ENCODE measurements around the gene RPN2. TPM values are rescaled to one million over a fixed set of nuclear protein-coding genes. Genes with fewer than 3 reads are reported as not detected.

Gene RPN2
- total RNA-seq, 3 donors from 2014 or later, result 106 to 193 (median 127) TPM

DNA sequence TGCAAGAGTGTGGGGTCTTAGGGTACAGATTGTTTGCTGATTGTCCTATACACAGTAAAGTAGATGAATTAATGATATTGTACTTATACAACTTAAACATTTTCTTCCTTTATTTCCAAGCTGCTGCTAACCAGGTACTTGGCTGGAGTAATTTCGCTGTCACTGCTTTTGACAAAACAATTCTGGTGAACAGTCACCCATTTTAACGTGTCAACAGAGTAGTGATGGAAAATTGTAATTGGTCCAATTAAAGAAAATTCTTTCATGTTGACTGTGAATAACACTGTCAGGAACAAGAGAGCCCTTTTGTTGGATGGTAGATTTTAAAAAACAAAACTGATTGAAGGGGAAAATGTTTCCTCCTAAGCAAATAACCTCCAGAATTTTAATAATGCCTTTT is 26.7 kb downstream of the RPN2 start:
- intact Hi-C loops (cut with DNase I, micrococcal nuclease), result no loop called here
- H3K9me3 ChIP-seq, result no peaks in the 10 kb centered on the region
- H3K4me1 ChIP-seq (ENCODE audit: low read depth), result no peaks in the 10 kb centered on the region
- DNase-seq, result no peak
- TF ChIP-seq, protein P1, sequence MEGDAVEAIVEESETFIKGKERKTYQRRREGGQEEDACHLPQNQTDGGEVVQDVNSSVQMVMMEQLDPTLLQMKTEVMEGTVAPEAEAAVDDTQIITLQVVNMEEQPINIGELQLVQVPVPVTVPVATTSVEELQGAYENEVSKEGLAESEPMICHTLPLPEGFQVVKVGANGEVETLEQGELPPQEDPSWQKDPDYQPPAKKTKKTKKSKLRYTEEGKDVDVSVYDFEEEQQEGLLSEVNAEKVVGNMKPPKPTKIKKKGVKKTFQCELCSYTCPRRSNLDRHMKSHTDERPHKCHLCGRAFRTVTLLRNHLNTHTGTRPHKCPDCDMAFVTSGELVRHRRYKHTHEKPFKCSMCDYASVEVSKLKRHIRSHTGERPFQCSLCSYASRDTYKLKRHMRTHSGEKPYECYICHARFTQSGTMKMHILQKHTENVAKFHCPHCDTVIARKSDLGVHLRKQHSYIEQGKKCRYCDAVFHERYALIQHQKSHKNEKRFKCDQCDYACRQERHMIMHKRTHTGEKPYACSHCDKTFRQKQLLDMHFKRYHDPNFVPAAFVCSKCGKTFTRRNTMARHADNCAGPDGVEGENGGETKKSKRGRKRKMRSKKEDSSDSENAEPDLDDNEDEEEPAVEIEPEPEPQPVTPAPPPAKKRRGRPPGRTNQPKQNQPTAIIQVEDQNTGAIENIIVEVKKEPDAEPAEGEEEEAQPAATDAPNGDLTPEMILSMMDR (IDR thresholded peaks at IDR 0.05), result no peak
- ATAC-seq, result no peak
- no peak overlapping the region for H3K4me3 ChIP-seq
- no peaks in the 10 kb centered on the region for H3K36me3 ChIP-seq (ENCODE audit: low read depth)

GRCh38 chr20:37207171-37207570 is 28.0 kb downstream of the RPN2 start:
- intact Hi-C loops (cut with DNase I, micrococcal nuclease), result no loop called here

GRCh38 chr20:37209193-37209592 is 30.1 kb downstream of the RPN2 start:
- DNase-seq, result no peak
- Histone ChIP-seq H3K36me3 (ENCODE audit: low read depth) (no peaks in the 10 kb centered on the region), H3K9me3 (no peaks in the 10 kb centered on the region), H3K4me1 (ENCODE audit: low read depth) (no peaks in the 10 kb centered on the region), H3K4me3 (no peak overlapping the region)
- TF ChIP-seq, protein P1 (IDR thresholded peaks at IDR 0.05), result no peak
- ATAC-seq, result no peak
- intact Hi-C loops (cut with DNase I, micrococcal nuclease), result no loop called here

More at GRCh38 chr20:37207171-37207570, 28.0 kb downstream of the RPN2 start:
- ATAC-seq, result no peak
- no peaks in the 10 kb centered on the region for H3K4me1 ChIP-seq (ENCODE audit: low read depth)
- TF ChIP-seq, protein P1 (IDR thresholded peaks at IDR 0.05), result no peak
- DNase-seq, result no peak
- no peaks in the 10 kb centered on the region for H3K36me3 ChIP-seq (ENCODE audit: low read depth)
- no peaks in the 10 kb centered on the region for H3K9me3 ChIP-seq
- no peak overlapping the region for H3K4me3 ChIP-seq

GRCh38 chr20:37209661-37210314 is 30.7 kb downstream of the RPN2 start:
- DNase-seq (no peak), ATAC-seq (peak; percentile 67)
- intact Hi-C loops (cut with DNase I, micrococcal nuclease), result no loop called here
- no peaks in the 10 kb centered on the region for H3K4me1 ChIP-seq (ENCODE audit: low read depth)
- no peak overlapping the region for H3K4me3 ChIP-seq
- H3K36me3 ChIP-seq (ENCODE audit: low read depth), result no peaks in the 10 kb centered on the region
- no peaks in the 10 kb centered on the region for H3K9me3 ChIP-seq
- TF ChIP-seq, protein P1 (IDR thresholded peaks at IDR 0.05), result no peak

- intact Hi-C loops (cut with DNase I, micrococcal nuclease), result no loop called here
- Histone ChIP-seq H3K36me3 (ENCODE audit: low read depth) (no peaks in the 10 kb centered on the region), H3K9me3 (no peaks in the 10 kb centered on the region), H3K4me1 (ENCODE audit: low read depth) (peaks cover 9% of the 10 kb centered on the region), H3K4me3 (no peak overlapping the region)
- DNase-seq (no peak), ATAC-seq (no peak)
- TF ChIP-seq, protein P1 (IDR thresholded peaks at IDR 0.05), result no peak
These were observed 39.3 kb downstream of the RPN2 start for GRCh38 chr20:37218441-37218840.

Data from mucosa of descending colon (tissue), 3 donors.